Nephron progenitor cell (in vitro differentiated cells): ENCODE results near the gene CDK5RAP3.
"Not testable (repeated sequence)": the region's sequence is repeated elsewhere in the genome, so short reads cannot be mapped to it uniquely, and the experiment has no call there.

Experiments used
- DNase-seq: peaks from one replicate; pipeline ENCODE4 v3.0.0; 2021
- H3K27ac Mint-ChIP-seq: 2 replicates; pipeline ENCODE4 v1.8.0; 2021; ENCODE audit warnings: mild to moderate bottlenecking, moderate library complexity, mixed read lengths
- H3K27me3 Mint-ChIP-seq: 2 replicates; pipeline ENCODE4 v1.8.0; 2021; ENCODE audit warnings: mild to moderate bottlenecking, low read depth, mixed read lengths; ENCODE audit not compliant: poor library complexity
- H3K36me3 Mint-ChIP-seq: 2 replicates; pipeline ENCODE4 v1.8.0; 2021; ENCODE audit warnings: low read depth, mixed read lengths
- H3K4me1 Mint-ChIP-seq: 2 replicates; pipeline ENCODE4 v1.8.0; 2021; ENCODE audit warnings: mixed read lengths
- H3K4me3 Mint-ChIP-seq: 2 replicates; pipeline ENCODE4 v1.8.0; 2021; ENCODE audit warnings: mild to moderate bottlenecking, moderate library complexity, mixed read lengths
- H3K9me3 Mint-ChIP-seq: 2 replicates; pipeline ENCODE4 v1.8.0; 2021; ENCODE audit warnings: mild to moderate bottlenecking, moderate library complexity, mixed read lengths
- CTCF ChIP-seq: fragments of 200-600 bp; sonication (generic); IDR thresholded peaks from 2 replicates; pipeline ENCODE4 v1.5.0; 2021; ENCODE audit warnings: antibody characterized with exemption

CDK5RAP3 gene

GRCh38 chr17:47983492-47984223, 12.7 kb downstream of the CDK5RAP3 start:
- peaks cover 19% of the 10 kb centered on the region for H3K27me3 Mint-ChIP-seq
- H3K4me1 Mint-ChIP-seq: peaks cover 78% of the 10 kb centered on the region
- peak overlapping the region; percentile 21 for H3K27ac Mint-ChIP-seq
- DNase-seq: no peak
- no peaks in the 10 kb centered on the region for H3K9me3 Mint-ChIP-seq
- no peak for TF ChIP-seq CTCF
- H3K36me3 Mint-ChIP-seq: peaks cover 44% of the 10 kb centered on the region
- H3K4me3 Mint-ChIP-seq: no peak overlapping the region

- Mint-ChIP-seq H3K9me3 (no peaks in the 10 kb centered on the region), H3K4me3 (no peak overlapping the region), H3K36me3 (peaks cover 21% of the 10 kb centered on the region), H3K4me1 (peaks cover 82% of the 10 kb centered on the region), H3K27me3 (peaks cover 10% of the 10 kb centered on the region), H3K27ac (peak overlapping the region; percentile 22)
- no peak for DNase-seq
- TF ChIP-seq CTCF: no peak
Measured at GRCh38 chr17:47986520-47986919, 15.6 kb downstream of the CDK5RAP3 start.

- Mint-ChIP-seq H3K36me3 (peaks cover 21% of the 10 kb centered on the region), H3K9me3 (no peaks in the 10 kb centered on the region), H3K27ac (peak overlapping the region; percentile 51), H3K27me3 (peaks cover 12% of the 10 kb centered on the region), H3K4me3 (no peak overlapping the region), H3K4me1 (peaks cover 84% of the 10 kb centered on the region)
- DNase-seq: peak; percentile 71
- TF ChIP-seq CTCF: no peak
Measured at GRCh38 chr17:47987240-47987835, 16.4 kb downstream of the CDK5RAP3 start.

GRCh38 chr17:47988445-47988844, 17.5 kb downstream of the CDK5RAP3 start:
- not testable (repeated sequence) for H3K9me3 Mint-ChIP-seq, H3K27ac Mint-ChIP-seq, DNase-seq, H3K4me3 Mint-ChIP-seq
- peaks cover 16% of the 10 kb centered on the region for H3K27me3 Mint-ChIP-seq
- peaks cover 20% of the 10 kb centered on the region for H3K36me3 Mint-ChIP-seq
- H3K4me1 Mint-ChIP-seq: peaks cover 84% of the 10 kb centered on the region

- TF ChIP-seq CTCF: no peak
- Mint-ChIP-seq H3K4me1 (peaks cover 84% of the 10 kb centered on the region), H3K9me3 (no peaks in the 10 kb centered on the region), H3K27ac (peak overlapping the region; percentile 19), H3K27me3 (peaks cover 16% of the 10 kb centered on the region), H3K36me3 (peaks cover 13% of the 10 kb centered on the region), H3K4me3 (no peak overlapping the region)
- DNase-seq: no peak
Measured at GRCh38 chr17:47989159-47989558, 18.2 kb downstream of the CDK5RAP3 start.

GRCh38 chr17:47989700-47990099, 18.8 kb downstream of the CDK5RAP3 start:
- Mint-ChIP-seq H3K36me3 (peaks cover 13% of the 10 kb centered on the region), H3K27me3 (peaks cover 16% of the 10 kb centered on the region), H3K27ac (peak overlapping the region; percentile 19), H3K4me3 (no peak overlapping the region), H3K4me1 (peaks cover 89% of the 10 kb centered on the region), H3K9me3 (no peaks in the 10 kb centered on the region)
- DNase-seq: no peak
- no peak for TF ChIP-seq CTCF
